ENCODE data around the gene PLCB1. TPM values are rescaled to one million over a fixed set of nuclear protein-coding genes. Genes with fewer than 3 reads are reported as not detected.
"Not testable (repeated sequence)": the region's sequence is repeated elsewhere in the genome, so short reads cannot be mapped to it uniquely, and the experiment has no call there.

The PLCB1 gene
- polyA plus RNA-seq, 1 experiment, result 16.4 TPM

DNA sequence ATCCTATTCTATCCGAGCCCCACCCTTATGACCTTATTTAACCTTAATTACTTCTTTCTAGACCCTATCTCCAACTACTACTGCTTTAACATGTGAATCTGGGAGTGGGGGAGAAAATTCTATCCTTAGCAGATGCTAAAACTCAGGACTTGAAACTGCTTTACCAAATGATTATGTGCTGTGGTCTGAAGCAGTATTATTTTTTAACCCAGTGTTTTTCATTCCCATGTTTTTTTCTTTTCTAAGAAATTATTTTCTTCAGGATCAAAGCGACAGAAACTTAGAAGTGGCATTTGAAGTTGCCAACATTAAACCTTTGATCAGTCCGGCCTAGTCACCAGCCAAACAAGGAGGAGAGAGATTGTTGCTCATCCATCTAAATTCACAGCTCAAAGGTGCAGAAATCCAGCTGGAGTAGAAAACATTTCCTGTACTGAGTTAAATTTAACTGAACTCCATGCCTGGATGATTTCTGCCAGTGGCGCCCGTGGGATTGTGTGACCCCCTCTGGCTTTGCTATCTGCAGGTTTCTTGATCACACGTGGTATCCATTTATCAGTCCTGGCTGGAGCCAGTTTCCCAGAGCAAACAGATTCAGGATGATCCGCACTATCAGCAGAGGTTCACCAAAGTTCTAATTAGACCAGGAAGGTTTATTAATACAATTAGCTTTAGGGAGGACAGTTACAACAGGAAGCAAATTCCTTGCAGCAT, 300.5 kb downstream of the PLCB1 start:
- H3K4me3 ChIP-seq (ENCODE audit: low read depth, low read length), result no peak overlapping the region
- DNase-seq (ENCODE audit: low read depth, low spot score), result no peak
- ChIA-PET POLR2A (no interaction called here), CTCF (no interaction called here)
- H3K27ac ChIP-seq (ENCODE audit: low read depth, low read length), result no peak overlapping the region
- no peaks in the 10 kb centered on the region for H3K9me3 ChIP-seq (ENCODE audit: control insufficient read depth, insufficient read depth, low read length)
- H3K27me3 ChIP-seq (ENCODE audit: control insufficient read depth, insufficient read depth, low read length), result no peaks in the 10 kb centered on the region
- TF ChIP-seq, protein P1, sequence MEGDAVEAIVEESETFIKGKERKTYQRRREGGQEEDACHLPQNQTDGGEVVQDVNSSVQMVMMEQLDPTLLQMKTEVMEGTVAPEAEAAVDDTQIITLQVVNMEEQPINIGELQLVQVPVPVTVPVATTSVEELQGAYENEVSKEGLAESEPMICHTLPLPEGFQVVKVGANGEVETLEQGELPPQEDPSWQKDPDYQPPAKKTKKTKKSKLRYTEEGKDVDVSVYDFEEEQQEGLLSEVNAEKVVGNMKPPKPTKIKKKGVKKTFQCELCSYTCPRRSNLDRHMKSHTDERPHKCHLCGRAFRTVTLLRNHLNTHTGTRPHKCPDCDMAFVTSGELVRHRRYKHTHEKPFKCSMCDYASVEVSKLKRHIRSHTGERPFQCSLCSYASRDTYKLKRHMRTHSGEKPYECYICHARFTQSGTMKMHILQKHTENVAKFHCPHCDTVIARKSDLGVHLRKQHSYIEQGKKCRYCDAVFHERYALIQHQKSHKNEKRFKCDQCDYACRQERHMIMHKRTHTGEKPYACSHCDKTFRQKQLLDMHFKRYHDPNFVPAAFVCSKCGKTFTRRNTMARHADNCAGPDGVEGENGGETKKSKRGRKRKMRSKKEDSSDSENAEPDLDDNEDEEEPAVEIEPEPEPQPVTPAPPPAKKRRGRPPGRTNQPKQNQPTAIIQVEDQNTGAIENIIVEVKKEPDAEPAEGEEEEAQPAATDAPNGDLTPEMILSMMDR (IDR thresholded peaks at IDR 0.05; ENCODE audit: low read depth, low read length), result no peak

DNA sequence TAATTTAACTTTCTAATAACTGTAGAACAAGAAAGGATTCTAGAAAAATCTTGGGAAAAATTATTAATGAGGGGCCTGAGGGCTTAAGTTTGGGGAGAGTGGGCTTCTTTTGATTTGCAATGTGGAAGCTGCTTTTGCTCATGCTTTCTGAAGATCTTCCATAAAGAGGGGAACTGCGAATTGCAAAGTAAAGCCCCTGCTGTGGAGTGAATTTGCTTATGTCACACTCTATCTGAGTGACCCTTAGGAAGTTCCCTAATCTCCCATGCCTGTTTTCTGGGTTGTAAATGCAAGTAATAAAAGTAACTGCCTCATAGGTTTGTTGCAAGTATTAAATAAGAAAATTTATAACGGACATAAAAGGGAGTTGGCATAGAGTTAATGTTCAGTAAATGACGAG, 301.2 kb downstream of the PLCB1 start:
- Histone ChIP-seq H3K4me3 (ENCODE audit: low read depth, low read length) (no peak overlapping the region), H3K9me3 (ENCODE audit: control insufficient read depth, insufficient read depth, low read length) (no peaks in the 10 kb centered on the region), H3K27me3 (ENCODE audit: control insufficient read depth, insufficient read depth, low read length) (no peaks in the 10 kb centered on the region), H3K27ac (ENCODE audit: low read depth, low read length) (no peak overlapping the region)
- DNase-seq (ENCODE audit: low read depth, low spot score), result no peak
- TF ChIP-seq, protein P1 (IDR thresholded peaks at IDR 0.05; ENCODE audit: low read depth, low read length), result no peak
- ChIA-PET CTCF (no interaction called here), POLR2A (no interaction called here)

DNA sequence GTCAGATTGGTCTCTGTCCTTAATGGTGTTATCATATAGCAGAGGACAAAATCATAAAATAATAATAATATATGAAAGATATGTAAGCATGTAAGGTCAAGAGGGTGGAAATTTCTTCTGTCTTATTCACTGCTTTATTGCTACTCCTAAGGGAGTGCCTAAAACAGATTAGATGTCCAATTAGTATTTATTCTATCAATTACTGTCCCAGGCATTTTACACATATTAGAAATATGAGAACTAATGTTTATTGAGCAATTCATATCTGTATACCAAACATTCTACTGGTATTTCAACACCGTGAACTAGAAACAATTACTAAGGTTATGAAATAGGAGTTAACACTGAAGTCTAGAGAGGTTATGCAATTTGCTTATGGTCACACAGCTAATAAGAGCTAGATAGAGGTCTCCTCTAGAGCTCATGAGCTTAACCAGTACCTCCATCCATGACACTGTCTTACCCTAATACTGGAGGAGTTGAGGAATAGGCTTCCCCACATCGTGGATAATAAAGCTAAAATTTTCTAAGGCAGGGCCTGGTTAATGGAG, 302.3 kb downstream of the PLCB1 start:
- POLR2A ChIA-PET, result interaction anchor here (0.6 kb wide), 1 partner anchor 329 kb away, joined by 4 read pairs; no protein-coding TSS in a partner anchor
- TF ChIP-seq, protein P1 (IDR thresholded peaks at IDR 0.05; ENCODE audit: low read depth, low read length), result no peak

DNA sequence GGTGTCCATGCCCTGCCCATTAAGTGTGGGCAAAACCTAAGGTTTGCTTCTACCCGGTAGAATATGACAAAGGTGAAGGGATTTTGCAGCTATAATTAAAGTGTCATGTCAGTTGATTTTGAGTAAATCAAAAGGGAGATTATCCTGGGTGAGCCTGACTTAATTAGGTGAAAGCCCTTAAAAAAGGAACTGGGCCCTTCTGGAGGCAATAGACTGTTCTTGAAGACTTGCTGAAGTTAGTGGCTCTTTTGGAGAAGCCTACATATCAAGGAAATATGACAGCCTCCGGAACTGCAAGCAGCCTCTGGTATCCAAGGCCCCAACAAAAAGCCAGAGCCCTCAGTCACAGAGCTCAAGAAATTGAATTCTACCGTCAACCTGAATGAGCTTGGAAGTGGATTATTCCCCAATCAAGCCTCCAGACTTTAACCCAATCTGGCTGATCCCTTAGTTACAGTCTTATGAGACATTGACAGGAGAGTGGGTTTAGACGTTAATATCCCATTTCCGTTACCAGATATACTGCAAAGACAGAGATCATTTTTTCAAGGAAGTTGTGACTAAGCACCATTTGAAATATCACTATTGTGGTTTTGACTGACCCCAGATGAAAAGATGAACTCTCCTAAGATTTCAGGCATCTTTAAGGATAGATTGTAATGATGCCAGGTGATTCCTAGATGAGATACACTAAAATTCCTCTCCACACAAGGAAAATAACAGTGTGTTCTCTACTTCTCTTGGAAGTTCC, 303.4 kb downstream of the PLCB1 start:
- no peaks in the 10 kb centered on the region for H3K27me3 ChIP-seq (ENCODE audit: control insufficient read depth, insufficient read depth, low read length)
- POLR2A ChIA-PET, result no interaction called here
- no peak overlapping the region for H3K4me3 ChIP-seq (ENCODE audit: low read depth, low read length)
- TF ChIP-seq, protein P1 (IDR thresholded peaks at IDR 0.05; ENCODE audit: low read depth, low read length), result no peak
- CTCF ChIA-PET, result interaction anchor here (1.2 kb wide), 2 partner anchors 285 to 287 kb away, joined by 4 read pairs; no protein-coding TSS in a partner anchor
- no peaks in the 10 kb centered on the region for H3K9me3 ChIP-seq (ENCODE audit: control insufficient read depth, insufficient read depth, low read length)
- no peak for DNase-seq (ENCODE audit: low read depth, low spot score)
- no peak overlapping the region for H3K27ac ChIP-seq (ENCODE audit: low read depth, low read length)

More for the DNA sequence above, 302.3 kb downstream of the PLCB1 start:
- no peaks in the 10 kb centered on the region for H3K9me3 ChIP-seq (ENCODE audit: control insufficient read depth, insufficient read depth, low read length)
- no peak overlapping the region for H3K4me3 ChIP-seq (ENCODE audit: low read depth, low read length)
- CTCF ChIA-PET, result interaction anchor here (1.2 kb wide), 2 partner anchors 286 to 288 kb away, joined by 4 read pairs; no protein-coding TSS in a partner anchor
- H3K27me3 ChIP-seq (ENCODE audit: control insufficient read depth, insufficient read depth, low read length), result no peaks in the 10 kb centered on the region
- no peak for DNase-seq (ENCODE audit: low read depth, low spot score)
- no peak overlapping the region for H3K27ac ChIP-seq (ENCODE audit: low read depth, low read length)

DNA sequence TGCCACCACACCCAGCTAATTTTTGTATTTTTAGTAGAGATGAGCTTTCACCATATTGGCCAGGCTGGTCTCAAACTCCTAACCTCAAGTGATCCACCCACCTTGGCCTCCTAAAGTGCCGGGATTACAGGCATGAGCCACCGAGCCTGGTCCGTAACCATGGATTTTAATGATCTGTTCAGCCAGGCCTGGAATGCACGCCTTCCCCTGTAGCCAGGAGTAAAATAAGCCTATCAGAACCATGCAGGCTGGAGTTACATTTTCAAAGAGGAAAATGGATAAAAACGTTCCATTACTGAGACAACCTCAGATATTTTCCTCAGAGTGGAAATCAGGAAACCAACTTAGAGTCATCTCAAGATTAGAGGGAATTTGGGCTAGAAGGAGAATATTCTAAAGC, 304.9 kb downstream of the PLCB1 start:
- H3K27me3 ChIP-seq (ENCODE audit: control insufficient read depth, insufficient read depth, low read length); H3K4me3 ChIP-seq (ENCODE audit: low read depth, low read length); H3K9me3 ChIP-seq (ENCODE audit: control insufficient read depth, insufficient read depth, low read length); CTCF ChIA-PET; H3K27ac ChIP-seq (ENCODE audit: low read depth, low read length); DNase-seq (ENCODE audit: low read depth, low spot score); POLR2A ChIA-PET: not testable (repeated sequence)

Data from AG04450 (cell line).